T-helper 1 cell treated with Interleukin-12 subunit alpha and Interleukin-12 subunit beta and Interleukin-4 antibody, amounts not matched to agents 30 ng/mL and 1 ng/mL, for 36 hours (primary cell): ENCODE data around the gene STXBP6. TPM values are rescaled to one million over a fixed set of nuclear protein-coding genes. Genes with fewer than 3 reads are reported as not detected.
"Not testable (repeated sequence)": the region's sequence is repeated elsewhere in the genome, so short reads cannot be mapped to it uniquely, and the experiment has no call there.

Source experiments
- intact Hi-C: fragments of 100-400 bp; cut with micrococcal nuclease; formaldehyde crosslinking; loops from one replicate; pipeline ENCODE4 v1.15.1; 2024
- total RNA-seq: library from RNA; stranded (reverse); gene quantifications from 2 replicates; pipeline ENCODE4 v1.2.3, GENCODE V29; 2022

STXBP6 gene
- total RNA-seq, 1 donor from 2014 or later, result not detected

GRCh38 chr14:24988760-24989159 is 61.2 kb downstream of the STXBP6 start:
- intact Hi-C loops, result no loop called here

GRCh38 chr14:24986206-24986893 is 63.6 kb downstream of the STXBP6 start:
- intact Hi-C loops, result no loop called here

- intact Hi-C loops, result no loop called here
Measured at GRCh38 chr14:24984846-24985589, 64.9 kb downstream of the STXBP6 start.

- intact Hi-C loops, result no loop called here
Measured at GRCh38 chr14:24982472-24983155, 67.3 kb downstream of the STXBP6 start.

GRCh38 chr14:24979725-24980239 is 70.2 kb downstream of the STXBP6 start:
- intact Hi-C loops, result no loop called here

- intact Hi-C loops, result no loop called here
Measured at GRCh38 chr14:24978862-24979724, 70.9 kb downstream of the STXBP6 start.

GRCh38 chr14:24976602-24977001 is 73.3 kb downstream of the STXBP6 start:
- intact Hi-C loops, result no loop called here

- intact Hi-C loops, result no loop called here
Measured at GRCh38 chr14:24975393-24975792, 74.6 kb downstream of the STXBP6 start.

- intact Hi-C loops, result no loop called here
Measured at GRCh38 chr14:24974591-24975374, 75.2 kb downstream of the STXBP6 start.

- intact Hi-C loops, result no loop called here
Measured at GRCh38 chr14:24972844-24973243, 77.1 kb downstream of the STXBP6 start.

- intact Hi-C loops, result no loop called here
Measured at GRCh38 chr14:24971255-24971654, 78.7 kb downstream of the STXBP6 start.

- intact Hi-C loops, result no loop called here
Measured at GRCh38 chr14:24966579-24966964, 83.4 kb downstream of the STXBP6 start.

GRCh38 chr14:24965934-24966578 is 83.9 kb downstream of the STXBP6 start:
- intact Hi-C loops, result no loop called here

GRCh38 chr14:24965578-24965933 is 84.4 kb downstream of the STXBP6 start:
- intact Hi-C loops, result no loop called here

- intact Hi-C loops, result no loop called here
Measured at GRCh38 chr14:24964591-24964990, 85.4 kb downstream of the STXBP6 start.

GRCh38 chr14:24964048-24964447 is 85.9 kb downstream of the STXBP6 start:
- intact Hi-C loops, result no loop called here

- intact Hi-C loops, result not testable (repeated sequence)
Measured at GRCh38 chr14:24962118-24962517, 87.8 kb downstream of the STXBP6 start.

- intact Hi-C loops, result no loop called here
Measured at GRCh38 chr14:24960816-24961215, 89.1 kb downstream of the STXBP6 start.

- intact Hi-C loops, result no loop called here
Measured at GRCh38 chr14:24959791-24960331, 90.1 kb downstream of the STXBP6 start.

- intact Hi-C loops, result no loop called here
Measured at GRCh38 chr14:24958271-24958670, 91.7 kb downstream of the STXBP6 start.
